Mesenchymal stem cell (in vitro differentiated cells and primary cell): ENCODE data around the gene ADGRL3.

Experiments
- DNase-seq: peaks from one replicate; pipeline ENCODE4 v3.0.0-alpha.2; 2013
- H2AFZ ChIP-seq: one replicate; pipeline ENCODE4 v1.6.1; 2013; ENCODE audit warnings: low read depth, mild to moderate bottlenecking, control low read depth, inconsistent platforms, low read length, moderate library complexity
- H2AK5ac ChIP-seq: 2 replicates; pipeline ENCODE4 v1.6.1; 2013; ENCODE audit warnings: low read length, moderate library complexity, mild to moderate bottlenecking, inconsistent platforms; ENCODE audit not compliant: severe bottlenecking
- H2BK120ac ChIP-seq: one replicate; pipeline ENCODE4 v1.6.1; 2013; ENCODE audit warnings: low read depth, mild to moderate bottlenecking, inconsistent platforms, low read length, moderate library complexity
- H2BK12ac ChIP-seq, 2 experiments: one replicate each; pipeline ENCODE4 v1.6.1; 2013; ENCODE audit warnings: inconsistent platforms in 2 of 2, low read length in 2 of 2, mild to moderate bottlenecking in 2 of 2, moderate library complexity in 2 of 2, control low read depth in 1 of 2
- H2BK15ac ChIP-seq: one replicate; pipeline ENCODE4 v1.6.1; 2013; ENCODE audit warnings: mild to moderate bottlenecking, low read depth, inconsistent platforms; ENCODE audit not compliant: poor library complexity, severe bottlenecking
- H2BK5ac ChIP-seq: 2 replicates; pipeline ENCODE4 v1.6.1; 2013; ENCODE audit warnings: low read depth, mild to moderate bottlenecking, low read length, control low read depth, inconsistent platforms; ENCODE audit not compliant: poor library complexity, severe bottlenecking
- H3K14ac ChIP-seq, 2 experiments: one replicate each; pipeline ENCODE4 v1.6.1; 2013; ENCODE audit warnings: inconsistent platforms in 2 of 2, low read length in 2 of 2, control low read depth in 1 of 2, mild to moderate bottlenecking in 1 of 2, moderate library complexity in 1 of 2
- H3K18ac ChIP-seq, 2 experiments: one replicate each; pipeline ENCODE4 v1.6.1; 2013; ENCODE audit warnings: inconsistent platforms in 2 of 2, low read length in 2 of 2, control low read depth in 1 of 2, low read depth in 1 of 2, mild to moderate bottlenecking in 1 of 2
- H3K23ac ChIP-seq, 2 experiments: one replicate each; pipeline ENCODE4 v1.6.1; 2013; ENCODE audit warnings: inconsistent platforms in 2 of 2, low read length in 2 of 2, mild to moderate bottlenecking in 2 of 2, moderate library complexity in 2 of 2, control low read depth in 1 of 2
- H3K27ac ChIP-seq: 2 replicates; pipeline ENCODE4 v1.5.1; 2013; ENCODE audit warnings: mild to moderate bottlenecking, moderate library complexity, low read length, control low read depth, inconsistent platforms; ENCODE audit not compliant: poor library complexity, severe bottlenecking
- H3K27me3 ChIP-seq, 2 experiments: 2 replicates each; pipeline versions ENCODE4 v1.6.1 to v1.7.0; 2013; ENCODE audit warnings: low read length in 2 of 2, mild to moderate bottlenecking in 2 of 2, moderate library complexity in 2 of 2, control low read depth in 1 of 2, inconsistent platforms in 1 of 2; ENCODE audit not compliant: control insufficient read depth in 1 of 2, insufficient read depth in 1 of 2
- H3K36me3 ChIP-seq, 2 experiments: 2 replicates each; pipeline versions ENCODE4 v1.6.1 to v1.7.0; 2013; ENCODE audit warnings: low read length in 2 of 2, control low read depth in 1 of 2, inconsistent platforms in 1 of 2, low read depth in 1 of 2, mild to moderate bottlenecking in 1 of 2; ENCODE audit not compliant: insufficient read depth in 2 of 2, control insufficient read depth in 1 of 2
- H3K4ac ChIP-seq, 2 experiments: one replicate each; pipeline ENCODE4 v1.6.1; 2013; ENCODE audit warnings: inconsistent platforms in 2 of 2, low read length in 2 of 2, mild to moderate bottlenecking in 2 of 2, moderate library complexity in 2 of 2, control low read depth in 1 of 2, low read depth in 1 of 2
- H3K4me1 ChIP-seq: 2 replicates; pipeline ENCODE4 v1.6.1; 2013; ENCODE audit warnings: low read depth, low read length, control low read depth; ENCODE audit not compliant: control insufficient read depth, insufficient read depth
- H3K4me2 ChIP-seq: 2 replicates; pipeline ENCODE4 v1.6.1; 2013; ENCODE audit warnings: low read length, mild to moderate bottlenecking, inconsistent platforms; ENCODE audit not compliant: poor library complexity, severe bottlenecking
- H3K4me3 ChIP-seq, 2 experiments: 2 replicates each; pipeline versions ENCODE4 v1.5.1 to v1.7.0; 2013; ENCODE audit warnings: low read length in 2 of 2, mild to moderate bottlenecking in 2 of 2, control low read depth in 1 of 2, low read depth in 1 of 2; ENCODE audit not compliant: insufficient read depth in 1 of 2
- H3K79me1 ChIP-seq: replicated peaks from 2 replicates; pipeline ENCODE4 v1.6.1; 2013; ENCODE audit warnings: mild to moderate bottlenecking, control low read depth, low read length, inconsistent platforms; ENCODE audit not compliant: poor library complexity, severe bottlenecking
- H3K9ac ChIP-seq: 2 replicates; pipeline ENCODE4 v1.7.0; 2013; ENCODE audit warnings: mild to moderate bottlenecking, low read length, moderate library complexity
- H3K9me3 ChIP-seq: 2 replicates; pipeline ENCODE4 v1.7.0; 2013; ENCODE audit warnings: mild to moderate bottlenecking, low read length; ENCODE audit not compliant: control insufficient read depth
- H4K8ac ChIP-seq: one replicate; pipeline ENCODE4 v1.6.1; 2013; ENCODE audit warnings: inconsistent platforms, mild to moderate bottlenecking, low read length, moderate library complexity
- H4K91ac ChIP-seq: one replicate; pipeline ENCODE4 v1.6.1; 2013; ENCODE audit warnings: mild to moderate bottlenecking, low read length, inconsistent platforms
- WGBS: methylation state at CpG from one replicate; pipeline ENCODE4 v1.1.7; 2013; ENCODE audit warnings: mixed read lengths; 5-methylcytosine and 5-hydroxymethylcytosine counted together

ADGRL3 gene

GRCh38 chr4:61603086-61603485, 403.0 kb downstream of the ADGRL3 start:
- Histone ChIP-seq H3K27ac (no peak overlapping the region), H3K9ac (no peak overlapping the region), H2BK5ac (no peak overlapping the region), H3K36me3 (no peaks in the 10 kb centered on the region), H3K79me1 (no peaks in the 10 kb centered on the region), H3K4ac (no peak overlapping the region), H3K18ac (no peak overlapping the region), H3K23ac (no peak overlapping the region), H3K14ac (no peak overlapping the region), H2BK15ac (no peak overlapping the region), H2AK5ac (no peak overlapping the region), H3K4me2 (no peak overlapping the region), H3K4me1 (no peaks in the 10 kb centered on the region), H3K9me3 (no peaks in the 10 kb centered on the region), H4K8ac (no peak overlapping the region), H2AFZ (no peak overlapping the region), H2BK12ac (no peak overlapping the region), H4K91ac (no peak overlapping the region), H2BK120ac (no peak overlapping the region), H3K27me3 (no peaks in the 10 kb centered on the region), H3K4me3 (no peak overlapping the region)
- no peak for DNase-seq
- WGBS = no CpG with 5 or more reads among the region's 3 CpGs

GRCh38 chr4:61604054-61604453, 403.9 kb downstream of the ADGRL3 start:
- Histone ChIP-seq H2BK15ac (no peak overlapping the region), H2AFZ (no peak overlapping the region), H3K36me3 (no peaks in the 10 kb centered on the region), H3K14ac (no peak overlapping the region), H3K27me3 (no peaks in the 10 kb centered on the region), H3K9ac (no peak overlapping the region), H3K79me1 (no peaks in the 10 kb centered on the region), H4K8ac (no peak overlapping the region), H3K9me3 (no peaks in the 10 kb centered on the region), H3K4me1 (no peaks in the 10 kb centered on the region), H3K4me3 (no peak overlapping the region), H3K23ac (no peak overlapping the region), H2BK12ac (no peak overlapping the region), H4K91ac (no peak overlapping the region), H3K27ac (no peak overlapping the region), H3K18ac (no peak overlapping the region), H2BK120ac (no peak overlapping the region), H2BK5ac (no peak overlapping the region), H3K4me2 (no peak overlapping the region), H2AK5ac (no peak overlapping the region), H3K4ac (no peak overlapping the region)
- 80% methylated on average over 1 of the region's 2 CpGs for WGBS
- DNase-seq = no peak

- no peak overlapping the region for H2BK15ac ChIP-seq
- no peak overlapping the region for H3K14ac ChIP-seq
- no peaks in the 10 kb centered on the region for H3K27me3 ChIP-seq
- no peaks in the 10 kb centered on the region for H3K36me3 ChIP-seq
- no peak overlapping the region for H3K4me3 ChIP-seq
- H3K4me1 ChIP-seq = no peaks in the 10 kb centered on the region
- no peak overlapping the region for H3K18ac ChIP-seq
- H3K79me1 ChIP-seq = no peaks in the 10 kb centered on the region
- no peaks in the 10 kb centered on the region for H3K9me3 ChIP-seq
- H2AFZ ChIP-seq = no peak overlapping the region
- no peak overlapping the region for H2AK5ac ChIP-seq
- H4K91ac ChIP-seq = no peak overlapping the region
- no peak overlapping the region for H3K27ac ChIP-seq
- H2BK5ac ChIP-seq = no peak overlapping the region
- H4K8ac ChIP-seq = no peak overlapping the region
- no peak overlapping the region for H3K4me2 ChIP-seq
- no peak overlapping the region for H3K4ac ChIP-seq
- H2BK120ac ChIP-seq = no peak overlapping the region
- no peak overlapping the region for H3K9ac ChIP-seq
- no peak overlapping the region for H2BK12ac ChIP-seq
- H3K23ac ChIP-seq = no peak overlapping the region
- DNase-seq = no peak
These were observed 405.9 kb downstream of the ADGRL3 start for GRCh38 chr4:61605984-61606383.

- Histone ChIP-seq H3K4ac (no peak overlapping the region), H2BK120ac (no peak overlapping the region), H3K36me3 (no peaks in the 10 kb centered on the region), H3K4me2 (no peak overlapping the region), H3K9ac (no peak overlapping the region), H3K23ac (no peak overlapping the region), H3K14ac (no peak overlapping the region), H3K27ac (no peak overlapping the region), H3K9me3 (no peaks in the 10 kb centered on the region), H3K4me1 (no peaks in the 10 kb centered on the region), H2BK15ac (no peak overlapping the region), H2BK5ac (no peak overlapping the region), H2AFZ (no peak overlapping the region), H2BK12ac (no peak overlapping the region), H3K79me1 (no peaks in the 10 kb centered on the region), H2AK5ac (no peak overlapping the region), H4K91ac (no peak overlapping the region), H3K4me3 (no peak overlapping the region), H3K27me3 (no peaks in the 10 kb centered on the region), H3K18ac (no peak overlapping the region), H4K8ac (no peak overlapping the region)
- DNase-seq = peak; percentile 26
These were observed 414.1 kb downstream of the ADGRL3 start for GRCh38 chr4:61614231-61614630.
